Endodermal cell (in vitro differentiated cells): ENCODE data around the gene ZNF236. TPM values are rescaled to one million over a fixed set of nuclear protein-coding genes. Genes with fewer than 3 reads are reported as not detected.
A peak's percentile ranks its signal among the peaks of the same experiment; 100 is the strongest.
"Not testable (repeated sequence)": the region's sequence is repeated elsewhere in the genome, so short reads cannot be mapped to it uniquely, and the experiment has no call there.

Experiments used
- DNase-seq: peaks from one replicate; pipeline ENCODE4 v3.0.0-alpha.2; 2017
- H3K27ac ChIP-seq: 2 replicates; pipeline ENCODE4 v1.5.1; 2013; ENCODE audit warnings: mild to moderate bottlenecking, low read depth, low read length, moderate library complexity
- H3K27me3 ChIP-seq: 2 replicates; pipeline ENCODE4 v1.6.1; 2013; ENCODE audit warnings: mild to moderate bottlenecking, low read length, moderate library complexity; ENCODE audit not compliant: insufficient read depth, control insufficient read depth, poor library complexity, severe bottlenecking
- H3K36me3 ChIP-seq: 2 replicates; pipeline ENCODE4 v1.7.0; 2013; ENCODE audit warnings: mild to moderate bottlenecking, low read length, moderate library complexity; ENCODE audit not compliant: control insufficient read depth, insufficient read depth
- H3K4me1 ChIP-seq: one replicate; pipeline ENCODE4 v1.7.0; 2013; ENCODE audit warnings: low read length; ENCODE audit not compliant: control insufficient read depth, insufficient read depth
- H3K4me3 ChIP-seq: 2 replicates; pipeline ENCODE4 v1.5.1; 2013; ENCODE audit warnings: mild to moderate bottlenecking, low read length, moderate library complexity
- H3K9ac ChIP-seq: 2 replicates; pipeline ENCODE4 v1.6.1; 2013; ENCODE audit warnings: mild to moderate bottlenecking, low read length, moderate library complexity; ENCODE audit not compliant: poor library complexity, severe bottlenecking; ENCODE audit errors: extremely low read depth
- H3K9me3 ChIP-seq: 2 replicates; pipeline ENCODE4 v1.6.1; 2013; ENCODE audit warnings: mild to moderate bottlenecking, low read length, moderate library complexity; ENCODE audit not compliant: control insufficient read depth
- H3K27ac Mint-ChIP-seq: 2 replicates; pipeline ENCODE4 v1.8.0; 2020; ENCODE audit warnings: mixed read lengths
- H3K27me3 Mint-ChIP-seq: 2 replicates; pipeline ENCODE4 v1.8.0; 2021; ENCODE audit warnings: mild to moderate bottlenecking, mixed read lengths; ENCODE audit not compliant: insufficient read depth
- H3K36me3 Mint-ChIP-seq: 2 replicates; pipeline ENCODE4 v1.8.0; 2020; ENCODE audit warnings: low read depth, mixed read lengths
- H3K4me1 Mint-ChIP-seq: 2 replicates; pipeline ENCODE4 v1.8.0; 2020; ENCODE audit warnings: mixed read lengths
- H3K4me3 Mint-ChIP-seq: 2 replicates; pipeline ENCODE4 v1.8.0; 2020; ENCODE audit warnings: mild to moderate bottlenecking, moderate library complexity, mixed read lengths
- H3K9me3 Mint-ChIP-seq: 2 replicates; pipeline ENCODE4 v1.8.0; 2020; ENCODE audit warnings: mild to moderate bottlenecking, mixed read lengths
- CTCF ChIP-seq: fragments of 200-600 bp; sonication (generic); conservative IDR thresholded peaks from 2 replicates; pipeline ENCODE4 v1.5.0; 2021; ENCODE audit warnings: antibody characterized with exemption, mild to moderate bottlenecking
- WGBS, 2 experiments: methylation state at CpG; one replicate each; pipeline versions ENCODE4 v1.1.5 to v1.1.7; 2013; ENCODE audit warnings: missing lambda C conversion rate in 2 of 2, mixed read lengths in 1 of 2; ENCODE audit not compliant: insufficient coverage in 1 of 2, insufficient read length in 1 of 2; 5-methylcytosine and 5-hydroxymethylcytosine counted together
- total RNA-seq, 2 donors: library from RNA; stranded (reverse); fragmentation: NEBNext Ultra II Directional in 1 of 2; extraction: Animal tissue kit (Norgen Biotek cat#: 25700) in 1 of 2; gene quantifications; 2 replicates in 1 of 2; 3 replicates in 1 of 2; pipeline ENCODE4 v1.2.1, GENCODE V29; 2021

The ZNF236 gene
- total RNA-seq, 2 donors from 2014 or later = 27.0 to 28.3 TPM

- H3K9ac ChIP-seq = no peak overlapping the region
- DNase-seq = no peak
- peaks cover 5% of the 10 kb centered on the region for H3K4me1 Mint-ChIP-seq
- peaks cover 3% of the 10 kb centered on the region for H3K36me3 Mint-ChIP-seq
- no peaks in the 10 kb centered on the region for H3K4me1 ChIP-seq
- no peak overlapping the region for H3K27ac ChIP-seq
- no peak overlapping the region for H3K4me3 Mint-ChIP-seq
- no peaks in the 10 kb centered on the region for H3K9me3 ChIP-seq
- peak; percentile 55 for TF ChIP-seq CTCF
- H3K4me3 ChIP-seq = no peak overlapping the region
- H3K36me3 ChIP-seq = no peaks in the 10 kb centered on the region
- peaks cover 8% of the 10 kb centered on the region for H3K27me3 Mint-ChIP-seq
- WGBS, 2 experiments = 80 to 84% methylated on average over 5 to 7 of the region's 7 CpGs
- no peaks in the 10 kb centered on the region for H3K27me3 ChIP-seq
- no peak overlapping the region for H3K27ac Mint-ChIP-seq
- H3K9me3 Mint-ChIP-seq = no peaks in the 10 kb centered on the region
Observed at GRCh38 chr18:76805221-76805620, 17.1 kb upstream of the ZNF236 start.

- Mint-ChIP-seq H3K27me3 (peaks cover 4% of the 10 kb centered on the region), H3K27ac (no peak overlapping the region), H3K9me3 (no peaks in the 10 kb centered on the region), H3K4me3 (no peak overlapping the region), H3K4me1 (peaks cover 5% of the 10 kb centered on the region), H3K36me3 (peaks cover 3% of the 10 kb centered on the region)
- 95 to 96% methylated on average over 3 to 7 of the region's 7 CpGs for WGBS, 2 experiments
- DNase-seq = no peak
- Histone ChIP-seq H3K4me3 (no peak overlapping the region), H3K9me3 (no peaks in the 10 kb centered on the region), H3K4me1 (no peaks in the 10 kb centered on the region), H3K27ac (no peak overlapping the region), H3K27me3 (no peaks in the 10 kb centered on the region), H3K36me3 (no peaks in the 10 kb centered on the region), H3K9ac (no peak overlapping the region)
- no peak for TF ChIP-seq CTCF
Observed at GRCh38 chr18:76806301-76806700, 16.1 kb upstream of the ZNF236 start.

GRCh38 chr18:76808561-76808960, 13.8 kb upstream of the ZNF236 start:
- no peaks in the 10 kb centered on the region for H3K9me3 ChIP-seq
- DNase-seq = no peak
- Mint-ChIP-seq H3K9me3 (no peaks in the 10 kb centered on the region), H3K4me3 (no peak overlapping the region), H3K4me1 (peaks cover 4% of the 10 kb centered on the region), H3K27me3 (no peaks in the 10 kb centered on the region), H3K36me3 (peaks cover 3% of the 10 kb centered on the region), H3K27ac (no peak overlapping the region)
- no peaks in the 10 kb centered on the region for H3K4me1 ChIP-seq
- no peak overlapping the region for H3K9ac ChIP-seq
- no peaks in the 10 kb centered on the region for H3K36me3 ChIP-seq
- H3K4me3 ChIP-seq = no peak overlapping the region
- H3K27me3 ChIP-seq = no peaks in the 10 kb centered on the region
- no peak overlapping the region for H3K27ac ChIP-seq
- no peak for TF ChIP-seq CTCF
- 91 to 100% methylated on average over 4 to 10 of the region's 10 CpGs for WGBS, 2 experiments

GRCh38 chr18:76811530-76811929, 10.8 kb upstream of the ZNF236 start:
- H3K4me1 Mint-ChIP-seq, DNase-seq, H3K27me3 Mint-ChIP-seq, H3K27me3 ChIP-seq, H3K4me3 ChIP-seq, H3K27ac Mint-ChIP-seq, H3K9ac ChIP-seq, H3K9me3 Mint-ChIP-seq, H3K4me3 Mint-ChIP-seq, H3K27ac ChIP-seq, H3K9me3 ChIP-seq, H3K36me3 ChIP-seq, H3K4me1 ChIP-seq: not testable (repeated sequence)
- 94 to 95% methylated on average over 7 of the region's 7 CpGs for WGBS, 2 experiments
- peaks cover 15% of the 10 kb centered on the region for H3K36me3 Mint-ChIP-seq
